Activated naive CD4-positive, alpha-beta T cell treated with anti-CD3 and anti-CD28 coated beads, Interleukin-2, amount 50 U/mL, for 24 hours (primary cell): Measurements from ENCODE around the gene NCAPG2.

Experiments
- H3K27ac Mint-ChIP-seq: one replicate; pipeline ENCODE4 v1.8.0; 2021; ENCODE audit warnings: mild to moderate bottlenecking, mixed read lengths
- H3K27me3 Mint-ChIP-seq: one replicate; pipeline ENCODE4 v1.8.0; 2021; ENCODE audit warnings: mixed read lengths
- H3K36me3 Mint-ChIP-seq: one replicate; pipeline ENCODE4 v1.8.0; 2021; ENCODE audit warnings: mixed read lengths
- H3K4me1 Mint-ChIP-seq: one replicate; pipeline ENCODE4 v1.8.0; 2021; ENCODE audit warnings: mixed read lengths
- H3K4me3 Mint-ChIP-seq: one replicate; pipeline ENCODE4 v1.8.0; 2021; ENCODE audit warnings: mild to moderate bottlenecking, mixed read lengths
- H3K9me3 Mint-ChIP-seq: one replicate; pipeline ENCODE4 v1.8.0; 2021; ENCODE audit warnings: mixed read lengths

Gene NCAPG2

DNA sequence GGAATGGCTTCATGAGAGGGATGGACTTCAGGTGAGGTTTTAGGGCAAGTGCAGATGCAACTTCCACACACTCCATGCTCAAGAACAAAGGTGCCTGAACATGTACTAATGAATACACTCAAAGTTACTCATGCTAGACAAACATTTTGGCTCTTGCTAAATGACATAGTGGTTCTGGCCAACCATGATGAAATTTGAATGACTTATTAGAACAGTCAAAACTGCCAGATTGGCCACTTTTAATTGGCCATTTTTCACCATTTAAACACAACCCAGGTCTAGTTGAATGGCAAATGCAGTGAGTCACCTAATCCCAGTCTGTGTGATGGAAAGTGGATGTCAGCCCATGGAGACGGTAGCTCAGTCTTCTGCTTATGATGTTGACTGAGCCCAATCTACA, 112.1 kb downstream of the NCAPG2 start:
- Mint-ChIP-seq H3K4me1 (no peaks in the 10 kb centered on the region), H3K36me3 (no peaks in the 10 kb centered on the region), H3K27ac (no peak overlapping the region), H3K9me3 (peaks cover 4% of the 10 kb centered on the region), H3K27me3 (peaks cover 13% of the 10 kb centered on the region), H3K4me3 (no peak overlapping the region)

DNA sequence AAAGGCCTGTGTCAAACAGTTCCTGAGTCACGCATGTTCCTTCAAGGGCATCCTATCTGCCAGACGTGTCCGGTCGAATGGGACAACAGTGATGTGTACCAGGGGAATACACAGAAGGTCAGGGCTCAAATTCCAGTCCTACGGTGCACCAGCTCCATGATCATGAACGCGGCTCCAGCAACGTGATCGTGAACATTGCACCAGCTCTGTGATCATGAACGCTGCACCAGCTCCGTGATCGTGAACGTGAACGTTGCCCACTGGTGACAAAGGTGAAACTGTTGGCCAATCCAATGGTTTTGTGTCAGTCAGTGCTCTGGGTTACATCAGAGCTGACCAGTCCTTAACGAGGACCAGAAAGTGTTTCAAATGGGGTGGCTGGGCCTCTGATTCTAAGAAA, 112.7 kb downstream of the NCAPG2 start:
- H3K36me3 Mint-ChIP-seq = no peaks in the 10 kb centered on the region
- peaks cover 4% of the 10 kb centered on the region for H3K9me3 Mint-ChIP-seq
- H3K27ac Mint-ChIP-seq = no peak overlapping the region
- no peaks in the 10 kb centered on the region for H3K4me1 Mint-ChIP-seq
- H3K27me3 Mint-ChIP-seq = peaks cover 13% of the 10 kb centered on the region
- no peak overlapping the region for H3K4me3 Mint-ChIP-seq

DNA sequence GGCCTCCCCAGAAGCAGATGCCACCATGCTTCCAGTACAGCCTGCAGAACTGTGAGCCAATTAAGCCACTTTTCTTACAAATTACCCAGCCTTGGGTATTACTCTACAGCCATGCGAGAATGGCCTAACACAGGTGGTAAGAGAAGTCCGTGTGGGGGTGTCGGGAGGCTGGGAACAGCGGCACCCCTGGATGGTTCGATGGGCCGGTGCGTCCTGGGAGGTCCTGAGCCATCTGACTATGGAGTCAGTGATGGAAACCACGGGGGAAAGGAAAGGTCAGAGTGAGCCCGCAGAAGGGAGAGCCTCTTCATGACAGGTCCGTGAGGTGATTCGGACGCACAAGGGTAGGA, 114.4 kb downstream of the NCAPG2 start:
- Mint-ChIP-seq H3K4me1 (peaks cover 10% of the 10 kb centered on the region), H3K9me3 (peaks cover 4% of the 10 kb centered on the region), H3K4me3 (no peak overlapping the region), H3K36me3 (no peaks in the 10 kb centered on the region), H3K27me3 (peaks cover 22% of the 10 kb centered on the region), H3K27ac (no peak overlapping the region)

DNA sequence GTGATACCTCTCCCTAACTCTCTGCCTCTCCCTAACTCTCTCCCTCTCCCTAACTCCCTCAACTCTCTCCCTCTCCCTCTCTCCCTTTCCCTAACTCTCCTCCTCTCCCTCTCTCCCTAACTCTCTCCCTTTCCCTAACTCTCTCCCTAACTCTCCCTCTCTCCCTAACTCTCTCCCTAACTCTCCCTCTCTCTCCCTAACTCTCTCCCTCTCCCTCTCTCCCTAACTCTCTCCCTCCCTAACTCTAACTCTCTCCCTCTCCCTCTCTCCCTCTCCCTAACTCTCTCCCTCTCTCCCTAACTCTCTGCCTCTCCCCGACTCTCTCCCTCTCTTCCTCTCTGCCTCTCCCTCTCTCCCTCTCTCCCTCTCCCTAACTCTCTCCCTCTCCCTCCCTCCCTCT, 115.0 kb downstream of the NCAPG2 start:
- H3K36me3 Mint-ChIP-seq = no peaks in the 10 kb centered on the region
- H3K4me3 Mint-ChIP-seq = no peak overlapping the region
- H3K9me3 Mint-ChIP-seq = peaks cover 4% of the 10 kb centered on the region
- H3K27ac Mint-ChIP-seq = no peak overlapping the region
- H3K4me1 Mint-ChIP-seq = peaks cover 10% of the 10 kb centered on the region
- H3K27me3 Mint-ChIP-seq = peaks cover 25% of the 10 kb centered on the region

DNA sequence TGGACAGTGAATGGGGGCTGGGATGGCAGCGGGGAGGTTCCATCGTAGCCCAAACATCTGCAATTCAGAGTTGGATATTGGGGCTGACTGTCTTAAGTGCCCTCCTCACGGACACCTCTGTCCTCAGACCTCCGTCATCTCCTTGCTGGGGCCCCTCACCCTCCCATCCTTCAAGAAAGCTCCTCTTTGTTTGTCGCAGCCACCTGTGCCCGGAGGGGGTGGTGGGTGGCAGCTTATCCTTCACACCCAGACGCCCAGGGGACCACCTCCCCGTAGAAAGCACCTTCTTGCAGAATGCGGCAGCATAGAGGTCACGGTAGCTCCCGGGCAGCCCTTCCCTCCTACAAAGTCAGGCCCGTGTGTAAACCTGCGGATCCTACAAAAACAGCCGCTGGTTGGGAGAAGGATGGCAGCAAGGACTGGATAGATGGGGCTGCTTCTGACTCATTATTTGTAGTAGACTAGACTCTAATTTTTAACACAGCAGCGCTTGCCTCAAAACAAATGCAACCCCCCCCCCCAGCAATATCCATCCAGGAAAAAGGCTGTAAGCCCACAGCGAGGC, 115.6 kb downstream of the NCAPG2 start:
- Mint-ChIP-seq H3K9me3 (peaks cover 8% of the 10 kb centered on the region), H3K27ac (peak overlapping the region; percentile 30), H3K4me3 (peak overlapping the region; percentile 58), H3K4me1 (peaks cover 15% of the 10 kb centered on the region), H3K27me3 (peaks cover 30% of the 10 kb centered on the region), H3K36me3 (no peaks in the 10 kb centered on the region)

DNA sequence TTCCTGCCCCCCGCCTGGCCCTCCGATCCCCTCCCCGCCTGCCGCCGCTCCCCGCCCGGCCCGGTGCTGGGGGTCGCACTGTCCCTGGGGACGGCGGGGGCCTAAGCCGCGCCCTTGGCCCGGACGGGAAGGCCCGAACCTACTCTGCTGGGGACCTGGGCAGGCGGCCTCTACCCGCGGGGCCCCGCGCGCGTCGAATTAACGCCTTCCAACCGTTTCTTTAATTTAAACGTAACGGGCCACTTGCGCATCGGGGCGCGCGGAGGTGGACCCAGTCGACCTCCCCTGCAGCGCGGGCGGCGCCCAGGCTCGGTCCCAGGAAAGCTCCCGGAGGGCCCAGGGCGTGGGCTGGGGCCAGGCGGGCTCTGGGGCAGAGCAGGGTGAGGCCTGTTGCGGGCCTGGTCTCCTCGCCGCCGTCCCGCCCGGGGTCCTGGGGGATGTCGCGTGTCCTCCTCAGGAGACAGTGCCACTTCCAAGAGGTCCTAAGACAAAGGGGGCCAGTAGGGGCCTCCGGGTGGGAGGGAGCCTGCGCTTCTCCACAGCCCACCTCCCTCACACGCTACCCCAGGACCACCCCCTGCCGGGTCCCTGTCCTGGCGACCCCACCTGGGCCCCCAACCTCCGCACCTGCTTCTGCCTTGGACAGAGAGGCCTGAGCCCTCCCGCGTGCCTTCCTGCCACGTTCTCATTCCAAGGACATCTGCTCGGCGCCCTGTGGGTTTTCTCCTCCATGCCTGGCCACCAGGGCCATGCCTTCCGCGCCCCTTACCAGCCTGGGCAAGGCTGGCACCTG, 116.3 kb downstream of the NCAPG2 start:
- Mint-ChIP-seq H3K36me3 (no peaks in the 10 kb centered on the region), H3K27ac (no peak overlapping the region), H3K4me1 (peaks cover 15% of the 10 kb centered on the region), H3K9me3 (peaks cover 8% of the 10 kb centered on the region), H3K4me3 (peak overlapping the region; percentile 58), H3K27me3 (peaks cover 36% of the 10 kb centered on the region)

DNA sequence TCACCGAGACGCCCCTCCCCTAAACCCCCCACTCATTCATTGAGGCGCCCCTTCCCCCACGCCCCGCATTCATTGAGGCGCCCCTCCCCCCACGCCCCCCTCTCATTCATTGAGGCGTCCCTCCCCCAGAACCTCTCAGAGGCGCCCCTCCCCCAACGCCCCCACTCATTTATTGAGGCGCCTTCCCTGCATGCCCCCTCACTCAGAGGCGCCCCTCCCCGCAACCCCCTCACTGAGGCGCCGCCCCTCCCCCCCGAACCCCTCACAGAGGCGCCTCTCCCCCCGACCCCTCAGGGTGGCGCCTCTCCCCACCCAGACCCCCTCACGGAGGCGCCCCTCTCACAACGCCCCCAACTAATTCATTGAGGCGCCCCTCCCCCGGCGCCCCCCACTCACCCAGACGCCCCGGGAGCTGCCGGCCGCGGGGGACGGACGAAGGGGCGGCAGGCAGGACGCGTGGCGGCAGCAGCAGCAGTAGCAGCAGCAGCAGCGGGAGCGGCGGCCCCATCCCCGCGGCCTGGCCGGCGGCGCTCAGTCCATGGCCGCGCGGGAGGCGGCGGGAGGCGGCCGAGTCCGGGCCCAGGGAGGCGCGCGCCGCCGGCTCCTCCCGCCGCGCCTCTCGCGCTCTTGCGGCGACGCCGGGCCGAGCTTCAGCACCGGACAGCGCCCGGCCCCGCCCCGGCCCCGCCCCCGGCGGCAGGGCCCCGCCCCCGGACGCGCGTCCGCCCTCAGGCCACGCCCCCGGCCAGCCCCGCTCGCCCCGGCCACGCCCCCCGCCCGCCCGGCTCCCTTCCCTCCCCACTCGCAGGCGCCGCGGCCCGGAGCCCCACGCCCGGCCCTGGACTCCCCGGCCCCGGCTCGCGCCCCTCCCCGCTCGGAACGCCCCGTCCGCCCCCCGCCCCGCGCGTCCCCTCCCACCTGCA, 117.2 kb downstream of the NCAPG2 start, which contains the start of gene PTPRN2:
PTPRN2 (minus strand) TSS at position 662 of the 923 bp plus-strand sequence.
- Mint-ChIP-seq H3K36me3 (no peaks in the 10 kb centered on the region), H3K27me3 (peaks cover 41% of the 10 kb centered on the region), H3K9me3 (peaks cover 4% of the 10 kb centered on the region), H3K4me3 (peak within 1 kb of the TSS; percentile 58), H3K4me1 (peaks cover 15% of the 10 kb centered on the region), H3K27ac (no peak within 1 kb of the TSS)

DNA sequence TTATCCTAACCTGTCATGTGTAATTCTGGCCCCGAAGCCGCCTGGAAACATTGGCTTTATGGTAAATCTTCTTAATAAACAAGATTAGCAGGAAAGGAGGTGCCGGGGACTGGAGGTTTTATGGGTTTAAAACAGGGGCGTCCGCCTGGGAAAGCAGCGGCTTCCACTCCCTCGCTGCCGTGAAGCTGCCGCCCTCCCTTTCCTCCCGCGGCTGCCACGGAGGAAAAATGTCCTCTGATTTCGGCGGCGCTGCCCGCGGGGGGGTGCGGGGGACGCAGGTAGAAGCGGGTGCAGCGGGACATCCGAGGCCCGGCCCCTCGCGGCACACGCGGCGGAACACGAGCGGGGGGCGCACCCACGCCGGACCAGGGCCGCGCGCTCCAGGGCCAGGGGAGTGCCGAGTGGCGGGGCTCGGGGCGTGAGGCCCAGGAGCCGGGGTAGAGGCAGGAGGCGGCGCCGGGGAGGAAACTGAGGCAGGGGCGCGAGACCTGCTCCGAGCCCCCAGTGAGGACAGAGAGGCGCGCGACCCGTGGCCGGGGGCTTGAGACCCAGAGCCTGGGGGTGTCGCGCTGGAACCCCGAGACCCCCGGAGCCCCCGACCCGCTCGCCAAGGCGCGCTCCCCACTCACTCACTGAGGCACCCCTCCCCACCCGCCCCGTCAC, 118.0 kb downstream of the NCAPG2 start:
- Mint-ChIP-seq H3K9me3 (peaks cover 4% of the 10 kb centered on the region), H3K27ac (no peak overlapping the region), H3K36me3 (no peaks in the 10 kb centered on the region), H3K4me1 (peaks cover 15% of the 10 kb centered on the region), H3K4me3 (no peak overlapping the region), H3K27me3 (peaks cover 42% of the 10 kb centered on the region)

DNA sequence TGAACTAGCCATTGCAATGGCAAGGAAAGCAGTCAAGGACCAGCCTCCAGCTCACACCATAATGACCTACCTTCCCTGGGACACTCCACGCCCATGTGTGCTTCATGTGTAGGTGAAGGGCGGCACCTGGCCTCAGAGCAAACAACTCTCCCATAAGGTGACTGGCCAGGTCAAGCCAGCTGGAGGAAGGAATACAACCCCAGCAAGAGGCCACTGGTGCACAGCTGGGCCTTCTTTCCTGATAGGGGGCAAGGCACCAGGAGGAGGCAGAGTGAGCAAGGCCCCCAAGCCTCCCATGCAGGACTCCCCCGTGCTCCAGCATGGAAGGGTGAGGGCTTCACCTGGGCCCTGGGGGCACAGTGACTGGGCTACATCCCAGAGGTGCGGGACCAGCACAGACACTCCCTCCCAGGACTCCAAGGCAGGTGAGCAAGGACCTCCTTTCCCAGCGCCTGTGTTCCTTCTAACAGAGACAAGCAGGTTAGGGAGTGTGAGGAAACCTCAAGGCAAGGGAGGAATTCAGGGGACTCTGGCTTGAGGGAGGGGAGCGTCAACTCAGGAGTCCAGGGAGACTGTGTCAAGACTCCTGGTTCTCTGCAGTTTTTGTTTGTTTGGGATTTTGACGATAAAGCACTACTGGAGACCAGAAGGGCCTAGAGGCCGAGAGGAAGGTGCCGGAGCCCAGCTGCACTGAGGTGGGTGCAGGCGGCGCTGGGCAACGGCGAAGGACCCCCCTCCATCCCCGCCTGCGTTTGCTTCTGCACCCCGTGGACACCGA, 118.7 kb downstream of the NCAPG2 start:
- Mint-ChIP-seq H3K27ac (no peak overlapping the region), H3K4me1 (peaks cover 15% of the 10 kb centered on the region), H3K36me3 (no peaks in the 10 kb centered on the region), H3K9me3 (peaks cover 4% of the 10 kb centered on the region), H3K27me3 (peaks cover 44% of the 10 kb centered on the region), H3K4me3 (peak overlapping the region; percentile 56)

DNA sequence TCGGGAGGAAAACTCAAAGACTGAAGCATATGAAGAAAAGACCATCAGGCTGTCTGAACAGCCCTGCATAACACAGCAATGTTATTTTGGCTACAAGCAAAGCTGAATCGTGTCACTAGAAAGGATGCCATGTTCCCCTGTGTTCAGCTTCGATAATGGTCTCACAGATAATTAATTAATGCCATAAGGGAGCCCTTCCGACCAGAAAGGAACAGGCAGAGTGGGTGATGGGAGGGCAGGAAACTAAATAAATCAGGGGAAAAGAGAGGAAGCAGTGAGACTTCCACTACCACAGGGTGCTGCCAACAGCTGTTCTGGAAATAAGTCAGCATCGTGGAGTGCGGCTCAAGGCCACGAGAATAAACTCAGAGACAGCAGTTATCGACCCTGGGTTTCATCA, 120.2 kb downstream of the NCAPG2 start:
- H3K4me1 Mint-ChIP-seq = peaks cover 15% of the 10 kb centered on the region
- no peak overlapping the region for H3K27ac Mint-ChIP-seq
- H3K4me3 Mint-ChIP-seq = no peak overlapping the region
- H3K36me3 Mint-ChIP-seq = no peaks in the 10 kb centered on the region
- H3K27me3 Mint-ChIP-seq = peaks cover 38% of the 10 kb centered on the region
- peaks cover 4% of the 10 kb centered on the region for H3K9me3 Mint-ChIP-seq

DNA sequence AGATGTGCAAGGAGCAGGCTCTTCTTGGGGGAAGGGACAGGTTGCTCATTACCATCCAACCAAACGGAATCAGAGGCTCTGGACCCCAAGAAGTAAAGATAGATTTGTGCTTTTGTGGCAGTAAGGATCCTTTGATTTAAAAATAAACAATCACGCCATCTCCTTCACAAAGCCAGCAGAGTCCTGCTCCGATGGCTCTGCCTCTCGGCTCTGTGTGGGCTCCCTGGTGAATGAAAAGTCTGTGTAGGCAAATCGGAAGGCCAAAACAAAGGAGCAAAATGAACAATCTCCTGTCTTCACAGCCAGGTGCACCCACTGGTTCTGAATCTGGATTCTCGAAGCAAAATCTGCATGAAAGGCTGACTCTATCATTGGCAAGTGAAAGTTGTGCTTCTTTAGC, 120.8 kb downstream of the NCAPG2 start:
- H3K4me3 Mint-ChIP-seq = no peak overlapping the region
- H3K36me3 Mint-ChIP-seq = no peaks in the 10 kb centered on the region
- peaks cover 34% of the 10 kb centered on the region for H3K27me3 Mint-ChIP-seq
- H3K4me1 Mint-ChIP-seq = peaks cover 15% of the 10 kb centered on the region
- no peak overlapping the region for H3K27ac Mint-ChIP-seq
- H3K9me3 Mint-ChIP-seq = peaks cover 4% of the 10 kb centered on the region

DNA sequence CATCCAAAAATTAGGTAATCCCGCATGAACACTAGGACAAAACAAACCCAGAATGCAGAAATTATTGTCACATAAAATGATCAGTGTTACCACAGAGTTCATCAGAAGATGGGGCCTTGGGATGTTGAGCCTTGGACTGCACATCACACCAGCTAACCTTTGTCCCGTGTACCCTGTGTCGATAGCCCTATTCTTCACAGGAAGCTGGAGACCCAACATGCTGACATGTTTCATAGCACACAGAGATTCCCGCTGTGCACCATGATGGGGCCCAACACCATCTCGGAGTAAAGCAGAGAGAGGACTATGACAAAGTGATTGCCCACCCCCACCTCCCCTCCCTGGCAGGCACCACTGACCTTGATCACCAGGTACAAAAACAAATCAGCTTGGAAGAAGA, 121.5 kb downstream of the NCAPG2 start:
- Mint-ChIP-seq H3K4me3 (no peak overlapping the region), H3K27ac (no peak overlapping the region), H3K9me3 (peaks cover 4% of the 10 kb centered on the region), H3K27me3 (peaks cover 31% of the 10 kb centered on the region), H3K4me1 (peaks cover 15% of the 10 kb centered on the region), H3K36me3 (no peaks in the 10 kb centered on the region)

DNA sequence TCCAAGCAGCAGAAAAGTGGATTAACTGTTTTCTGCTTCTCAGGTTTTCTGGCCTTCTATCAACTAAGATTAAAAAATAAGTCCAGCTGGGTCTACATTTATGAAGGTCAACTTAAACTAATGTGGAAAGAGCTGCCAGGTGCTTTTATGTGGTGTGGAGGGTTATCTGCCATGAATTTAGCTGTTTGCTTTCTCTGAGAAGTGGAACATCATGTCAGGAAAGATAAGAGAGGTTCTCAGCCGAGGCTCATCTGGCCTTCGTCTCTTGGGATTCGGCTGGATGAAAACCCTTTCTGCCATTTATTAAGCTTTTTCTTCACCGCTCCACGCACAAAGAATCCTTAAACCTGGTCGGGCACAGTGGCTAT, 122.5 kb downstream of the NCAPG2 start:
- H3K27ac Mint-ChIP-seq = no peak overlapping the region
- peaks cover 15% of the 10 kb centered on the region for H3K4me1 Mint-ChIP-seq
- peaks cover 31% of the 10 kb centered on the region for H3K27me3 Mint-ChIP-seq
- no peak overlapping the region for H3K4me3 Mint-ChIP-seq
- peaks cover 4% of the 10 kb centered on the region for H3K9me3 Mint-ChIP-seq
- H3K36me3 Mint-ChIP-seq = no peaks in the 10 kb centered on the region

DNA sequence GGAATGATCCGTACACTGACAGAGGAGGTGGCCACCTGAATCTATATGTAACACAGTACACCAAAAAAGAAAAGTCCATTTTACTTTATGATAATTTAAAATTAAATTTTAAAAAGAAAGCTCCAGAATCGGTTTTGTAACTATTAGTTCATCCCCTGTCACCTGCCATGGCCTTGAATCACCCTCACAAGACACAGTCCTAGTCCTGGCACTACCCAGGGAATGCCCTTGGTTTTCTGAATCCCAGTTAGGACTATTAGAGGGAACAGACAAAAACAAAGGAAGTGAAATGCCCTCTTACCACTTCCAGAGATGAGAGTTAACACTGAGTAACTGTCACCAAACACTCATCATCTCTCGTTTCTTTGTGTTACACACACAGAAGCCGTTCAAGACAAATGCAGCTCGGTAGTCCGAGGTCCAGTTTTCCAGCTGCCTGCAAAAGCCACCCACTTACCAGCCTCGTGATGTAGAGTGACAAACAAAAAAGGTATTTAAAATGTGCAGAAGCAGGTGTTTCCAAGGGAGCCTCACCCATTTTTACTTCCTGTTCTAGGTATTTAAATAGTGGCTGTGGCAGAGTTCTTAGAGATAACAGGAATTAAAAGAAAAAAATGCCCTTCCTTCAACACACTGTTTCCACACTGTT, 123.0 kb downstream of the NCAPG2 start:
- Mint-ChIP-seq H3K4me1 (peaks cover 15% of the 10 kb centered on the region), H3K9me3 (peaks cover 4% of the 10 kb centered on the region), H3K36me3 (no peaks in the 10 kb centered on the region), H3K27ac (no peak overlapping the region), H3K4me3 (no peak overlapping the region), H3K27me3 (peaks cover 31% of the 10 kb centered on the region)
